Fibroblast of lung (primary cell): ENCODE results near the gene SLC9A8. TPM values are rescaled to one million over a fixed set of nuclear protein-coding genes. Genes with fewer than 3 reads are reported as not detected.
"Not testable (repeated sequence)": the region's sequence is repeated elsewhere in the genome, so short reads cannot be mapped to it uniquely, and the experiment has no call there.

ENCODE experiments used
- DNase-seq, 2 donors: peaks; one replicate each; pipeline versions ENCODE4 v3.0.0 to v3.0.0-alpha.2; 2010; ENCODE audit warnings: low read depth in 2 of 2
- H2AFZ ChIP-seq: 2 replicates; pipeline ENCODE4 v1.5.1; 2012; ENCODE audit warnings: low read length, control low read depth, inconsistent platforms
- H3K27ac ChIP-seq: 2 replicates; pipeline ENCODE4 v1.5.1; 2011; ENCODE audit warnings: low read length, control low read depth; ENCODE audit not compliant: insufficient read depth
- H3K27me3 ChIP-seq: 2 replicates; pipeline ENCODE4 v1.5.1; 2011; ENCODE audit warnings: mild to moderate bottlenecking, low read length; ENCODE audit not compliant: control insufficient read depth, insufficient read depth
- H3K36me3 ChIP-seq: 2 replicates; pipeline ENCODE4 v1.5.1; 2011; ENCODE audit warnings: low read length; ENCODE audit not compliant: control insufficient read depth, insufficient read depth
- H3K4me1 ChIP-seq: 2 replicates; pipeline ENCODE4 v1.5.1; 2011; ENCODE audit warnings: low read length; ENCODE audit not compliant: control insufficient read depth, insufficient read depth; ENCODE audit errors: extremely low read depth
- H3K4me2 ChIP-seq: 2 replicates; pipeline ENCODE4 v1.5.1; 2011; ENCODE audit warnings: low read length, control low read depth; ENCODE audit not compliant: insufficient read depth; ENCODE audit errors: extremely low read depth
- H3K4me3 ChIP-seq, 4 experiments: fragments of 200-600 bp in 1 of 4; sonication (generic) in 1 of 4; replicated peaks in 1 of 4; 2 replicates each; pipeline ENCODE4 v1.5.1; 2011 to 2016; ENCODE audit warnings: low read length in 4 of 4, low read depth in 3 of 4, mild to moderate bottlenecking in 3 of 4, control low read depth in 2 of 4, inconsistent platforms in 1 of 4, mixed read lengths in 1 of 4; ENCODE audit not compliant: insufficient read depth in 1 of 4; ENCODE audit errors: control extremely low read depth in 1 of 4
- H3K79me2 ChIP-seq: 2 replicates; pipeline ENCODE4 v1.5.1; 2012; ENCODE audit warnings: mild to moderate bottlenecking, low read length, inconsistent platforms; ENCODE audit not compliant: control insufficient read depth, insufficient read depth
- H3K9ac ChIP-seq: 2 replicates; pipeline ENCODE4 v1.5.1; 2011; ENCODE audit warnings: mild to moderate bottlenecking, low read length, control low read depth; ENCODE audit not compliant: insufficient read depth
- H3K9me3 ChIP-seq: 2 replicates; pipeline ENCODE4 v1.5.1; 2012; ENCODE audit warnings: low read depth, low read length; ENCODE audit not compliant: control insufficient read depth, insufficient read depth
- H4K20me1 ChIP-seq: 2 replicates; pipeline ENCODE4 v1.5.1; 2011; ENCODE audit warnings: low read length; ENCODE audit not compliant: control insufficient read depth, insufficient read depth; ENCODE audit errors: extremely low read depth
- CTCF ChIP-seq, 2 donors: IDR thresholded peaks in 1 of 2; conservative IDR thresholded peaks in 1 of 2; 1 replicate in 1 of 2; 2 replicates in 1 of 2; pipeline ENCODE4 v1.5.1; 2011 to 2012; ENCODE audit warnings: low read length in 2 of 2, control low read depth in 1 of 2, inconsistent platforms in 1 of 2, low read depth in 1 of 2, mild to moderate bottlenecking in 1 of 2
- EZH2 ChIP-seq: IDR thresholded peaks from 2 replicates; pipeline ENCODE4 v1.5.1; 2012; ENCODE audit warnings: low read length, control low read depth, mild to moderate bottlenecking; ENCODE audit errors: missing control alignments
- polyA plus RNA-seq, 2 donors: library from polyadenylated mRNA; depleted of rRNA in 1 of 2; stranded (reverse) in 1 of 2; unstranded in 1 of 2; fragments of >200 nt; gene quantifications; 2 replicates each; pipeline ENCODE4 v1.2.1, GENCODE V29; 2011 to 2012; ENCODE audit warnings: missing spikeins in 1 of 2
- total RNA-seq: library from RNA; depleted of rRNA; stranded (reverse); fragments of >200 nt; gene quantifications from 2 replicates; pipeline ENCODE4 v1.2.1, GENCODE V29; 2014

The SLC9A8 gene
- total and polyA plus RNA-seq, 2 donors (not counting 1 experiment from before 2014, with no cell fraction given) = 2.4 to 15.5 TPM

- H3K27ac ChIP-seq, H3K4me3 ChIP-seq, H3K9ac ChIP-seq, H2AFZ ChIP-seq, H4K20me1 ChIP-seq, DNase-seq, H3K79me2 ChIP-seq, H3K9me3 ChIP-seq, H3K4me1 ChIP-seq, H3K36me3 ChIP-seq, H3K27me3 ChIP-seq, H3K4me2 ChIP-seq: not testable (repeated sequence)
These were observed 29.3 kb upstream of the SLC9A8 start for GRCh38 chr20:49783021-49783995.

GRCh38 chr20:49784291-49784690 is 28.3 kb upstream of the SLC9A8 start:
- Histone ChIP-seq H3K4me2 (no peak overlapping the region), H3K4me3 (no peak overlapping the region), H3K27me3 (no peaks in the 10 kb centered on the region), H3K4me1 (no peaks in the 10 kb centered on the region), H3K9me3 (no peaks in the 10 kb centered on the region), H3K9ac (no peak overlapping the region), H2AFZ (no peak overlapping the region), H3K79me2 (no peaks in the 10 kb centered on the region), H4K20me1 (no peaks in the 10 kb centered on the region), H3K27ac (no peak overlapping the region), H3K36me3 (no peaks in the 10 kb centered on the region)
- DNase-seq = no peak
- no peak for TF ChIP-seq EZH2
- no peak for TF ChIP-seq CTCF (conservative IDR thresholded peaks at IDR 0.05 in 1 of 2, IDR thresholded peaks at IDR 0.05 in 1 of 2; ENCODE audit: low read depth in 1 of 2, low read length in 2 of 2)

- Histone ChIP-seq H3K4me1 (no peaks in the 10 kb centered on the region), H3K36me3 (no peaks in the 10 kb centered on the region), H4K20me1 (no peaks in the 10 kb centered on the region), H3K27me3 (no peaks in the 10 kb centered on the region), H3K4me3 (no peak overlapping the region), H3K9ac (no peak overlapping the region), H2AFZ (no peak overlapping the region), H3K9me3 (no peaks in the 10 kb centered on the region), H3K4me2 (no peak overlapping the region), H3K79me2 (no peaks in the 10 kb centered on the region), H3K27ac (no peak overlapping the region)
- no peak for DNase-seq
- TF ChIP-seq EZH2 = no peak
- no peak for TF ChIP-seq CTCF (conservative IDR thresholded peaks at IDR 0.05 in 1 of 2, IDR thresholded peaks at IDR 0.05 in 1 of 2; ENCODE audit: low read depth in 1 of 2, low read length in 2 of 2)
These were observed 27.3 kb upstream of the SLC9A8 start for GRCh38 chr20:49785149-49785851.
